AG09309 (cell line): ENCODE measurements around the gene SHROOM3.

Experiments used
- DNase-seq: peaks from one replicate; pipeline ENCODE4 v3.0.0-alpha.2; 2010; ENCODE audit warnings: low read depth
- H3K4me3 ChIP-seq: 2 replicates; pipeline ENCODE4 v1.5.1; 2011; ENCODE audit warnings: mild to moderate bottlenecking, low read depth, low read length, moderate library complexity; ENCODE audit not compliant: control insufficient read depth
- TF ChIP-seq, protein P1 (sequence below): IDR thresholded peaks from 2 replicates; pipeline ENCODE4 v1.5.1; 2011; ENCODE audit warnings: mild to moderate bottlenecking, low read depth, low read length, inconsistent platforms; ENCODE audit not compliant: insufficient read depth, control insufficient read depth; ENCODE audit errors: missing control alignments

The SHROOM3 gene

DNA sequence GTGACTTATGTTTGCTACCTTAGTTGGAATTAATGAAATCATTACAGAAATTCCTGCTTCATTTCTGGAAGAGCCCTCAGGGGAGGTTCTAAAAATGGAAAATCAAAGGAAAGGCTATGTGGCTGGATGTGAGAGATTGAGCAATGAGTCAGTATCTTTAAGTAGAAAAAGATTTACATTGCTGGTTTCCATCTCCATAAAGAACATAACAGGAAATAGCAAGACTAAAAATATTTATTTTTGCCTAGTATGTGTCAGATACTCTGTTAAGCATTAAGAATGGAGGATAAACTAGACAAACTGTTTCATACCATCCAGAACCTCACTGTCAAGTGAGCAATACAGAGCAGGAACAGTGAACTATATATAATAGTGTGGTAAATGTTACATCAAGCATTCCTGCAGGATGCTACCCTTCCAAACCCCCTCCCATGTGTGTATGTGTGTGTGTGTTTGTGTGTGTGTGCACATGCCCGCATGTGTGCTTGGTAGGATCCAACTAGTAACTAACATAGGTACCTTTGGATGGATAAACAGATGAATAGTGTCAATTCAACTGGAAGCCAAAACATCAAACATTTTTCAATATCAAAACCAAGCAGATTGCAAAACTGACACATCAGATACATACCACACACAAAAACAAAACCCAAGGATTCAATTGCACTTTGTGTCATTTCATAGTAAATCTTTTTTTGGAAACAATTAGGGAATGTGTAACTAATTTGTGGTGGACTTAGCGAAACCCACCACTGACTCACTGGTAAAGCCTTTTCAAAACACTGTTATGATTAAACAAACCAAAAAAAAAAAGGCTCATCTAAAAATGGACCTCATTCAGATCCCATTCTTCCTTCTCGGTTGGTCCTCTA, 223.4 kb downstream of the SHROOM3 start:
- H3K4me3 ChIP-seq: no peak overlapping the region
- TF ChIP-seq, protein P1, sequence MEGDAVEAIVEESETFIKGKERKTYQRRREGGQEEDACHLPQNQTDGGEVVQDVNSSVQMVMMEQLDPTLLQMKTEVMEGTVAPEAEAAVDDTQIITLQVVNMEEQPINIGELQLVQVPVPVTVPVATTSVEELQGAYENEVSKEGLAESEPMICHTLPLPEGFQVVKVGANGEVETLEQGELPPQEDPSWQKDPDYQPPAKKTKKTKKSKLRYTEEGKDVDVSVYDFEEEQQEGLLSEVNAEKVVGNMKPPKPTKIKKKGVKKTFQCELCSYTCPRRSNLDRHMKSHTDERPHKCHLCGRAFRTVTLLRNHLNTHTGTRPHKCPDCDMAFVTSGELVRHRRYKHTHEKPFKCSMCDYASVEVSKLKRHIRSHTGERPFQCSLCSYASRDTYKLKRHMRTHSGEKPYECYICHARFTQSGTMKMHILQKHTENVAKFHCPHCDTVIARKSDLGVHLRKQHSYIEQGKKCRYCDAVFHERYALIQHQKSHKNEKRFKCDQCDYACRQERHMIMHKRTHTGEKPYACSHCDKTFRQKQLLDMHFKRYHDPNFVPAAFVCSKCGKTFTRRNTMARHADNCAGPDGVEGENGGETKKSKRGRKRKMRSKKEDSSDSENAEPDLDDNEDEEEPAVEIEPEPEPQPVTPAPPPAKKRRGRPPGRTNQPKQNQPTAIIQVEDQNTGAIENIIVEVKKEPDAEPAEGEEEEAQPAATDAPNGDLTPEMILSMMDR: no peak
- DNase-seq: peak; percentile 72

DNA sequence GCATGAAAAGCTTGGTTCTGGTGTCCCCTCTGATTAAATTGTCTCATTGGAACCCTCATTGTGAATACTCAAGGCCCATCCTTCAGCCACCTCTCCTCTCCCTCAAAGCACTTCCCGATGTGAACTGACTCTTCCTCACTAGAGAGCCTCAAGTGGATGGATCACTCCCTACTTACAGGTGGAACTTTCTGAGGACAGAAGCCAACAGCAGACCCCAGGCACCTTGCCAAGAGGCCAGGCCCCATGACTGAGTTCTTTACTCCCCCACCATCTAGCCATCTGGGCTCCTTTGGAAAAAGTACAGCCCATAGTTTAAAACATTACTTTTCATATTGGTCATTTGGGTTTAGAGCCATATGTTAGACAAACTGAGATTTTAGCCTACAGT, 224.1 kb downstream of the SHROOM3 start:
- no peak overlapping the region for H3K4me3 ChIP-seq
- DNase-seq: no peak
- TF ChIP-seq, protein P1: no peak

DNA sequence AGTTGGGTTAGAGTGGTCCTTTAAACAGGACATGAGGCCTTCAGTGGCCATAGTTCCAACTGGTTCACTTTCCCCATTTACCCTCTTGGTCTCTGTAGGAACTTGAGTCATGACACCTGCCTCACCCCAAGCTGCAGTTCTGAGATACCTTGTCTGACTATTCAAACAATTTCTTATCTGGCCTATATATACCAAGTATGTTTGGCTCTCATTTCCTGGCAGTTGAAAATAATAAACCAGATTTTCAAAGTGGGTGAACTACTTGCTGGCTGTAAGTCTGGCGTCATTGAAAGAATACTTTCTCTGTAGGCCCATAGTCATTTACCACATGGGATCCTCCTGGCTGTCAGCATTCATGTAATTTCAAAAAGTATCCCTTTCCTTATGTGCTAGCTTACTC, 228.8 kb downstream of the SHROOM3 start:
- TF ChIP-seq, protein P1: no peak
- no peak for DNase-seq
- H3K4me3 ChIP-seq: no peak overlapping the region

DNA sequence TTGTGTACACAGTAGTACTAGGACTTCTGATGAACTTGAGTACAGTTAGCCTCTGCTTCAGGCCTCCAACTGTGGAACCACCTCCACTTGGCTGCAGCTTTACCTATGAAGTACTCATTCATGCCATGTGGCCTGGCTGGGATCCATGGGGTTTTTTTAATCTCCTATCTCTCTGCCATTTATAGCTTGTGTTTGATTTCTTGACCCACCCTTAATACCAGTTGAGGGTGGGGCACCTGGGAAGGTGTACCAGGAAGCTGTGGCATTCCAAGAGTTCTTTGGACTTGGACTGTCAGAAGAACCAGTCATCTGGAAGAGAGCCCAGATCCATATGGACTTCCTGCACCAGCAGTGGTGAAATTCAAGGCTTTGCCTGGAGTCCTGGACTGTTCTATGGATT, 230.1 kb downstream of the SHROOM3 start:
- DNase-seq: no peak
- no peak overlapping the region for H3K4me3 ChIP-seq
- TF ChIP-seq, protein P1: no peak

DNA sequence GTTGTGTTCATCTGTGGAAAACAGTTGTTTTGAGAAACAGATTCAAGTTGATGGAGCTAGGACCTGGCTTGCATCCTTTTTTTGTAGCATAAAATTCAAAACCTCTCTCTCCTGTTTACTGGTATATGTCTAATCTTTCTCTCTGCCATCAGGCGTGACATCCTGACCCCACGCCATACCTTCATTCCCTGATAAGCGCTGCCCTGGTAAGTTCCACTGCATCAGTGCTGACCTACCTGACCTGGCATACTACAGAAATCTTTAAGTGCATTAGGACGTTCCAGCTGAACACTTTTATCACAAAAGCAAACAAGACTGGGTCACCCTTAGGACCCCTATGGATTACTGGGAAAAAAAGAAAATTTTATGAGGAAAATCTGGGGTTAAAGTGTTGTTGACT, 230.7 kb downstream of the SHROOM3 start:
- no peak for DNase-seq
- TF ChIP-seq, protein P1: no peak
- no peak overlapping the region for H3K4me3 ChIP-seq

DNA sequence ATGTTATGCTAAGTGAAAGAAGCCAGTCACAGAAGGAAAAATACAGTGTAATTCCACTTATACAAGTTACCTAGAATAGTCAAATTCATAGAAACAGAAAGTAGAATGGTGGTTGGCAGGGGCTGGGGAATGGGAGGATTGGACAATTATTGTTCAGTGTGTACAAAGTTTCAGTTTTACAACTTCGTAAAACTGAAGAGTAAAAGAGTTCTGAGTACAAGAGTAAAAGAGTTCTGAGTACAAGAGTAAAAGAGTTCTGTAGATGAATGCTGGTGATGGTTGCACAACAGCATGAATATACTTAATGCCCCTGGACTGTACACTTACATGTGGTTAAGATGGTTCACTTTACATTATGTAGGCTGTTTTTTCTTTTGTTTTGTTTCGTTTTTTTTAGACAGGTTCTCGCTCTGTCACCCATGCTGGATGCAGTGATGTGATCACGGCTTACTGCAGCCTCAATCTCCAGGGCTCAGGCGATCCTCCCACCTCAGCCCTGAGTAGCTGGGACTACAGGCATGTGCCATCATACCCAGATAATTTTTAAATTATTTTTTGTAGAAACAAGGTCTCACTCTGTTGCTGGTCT, 232.0 kb downstream of the SHROOM3 start:
- no peak overlapping the region for H3K4me3 ChIP-seq
- TF ChIP-seq, protein P1: no peak
- no peak for DNase-seq
